HG02798 (cell line): ENCODE results near the gene PRAMEF12.
"Not testable (repeated sequence)": the region's sequence is repeated elsewhere in the genome, so short reads cannot be mapped to it uniquely, and the experiment has no call there.

Experiments used
- ATAC-seq: cut with Tn5 transposase; IDR thresholded peaks from one replicate; pipeline ENCODE4 v1.9.1; 2021; ENCODE audit warnings: mild to moderate bottlenecking; ENCODE audit not compliant: unreplicated experiment, poor library complexity

Gene PRAMEF12

GRCh38 chr1:12773438-12773837, at the start of gene PRAMEF12:
Gene PRAMEF12 (plus strand): TSS chr1:12773738. CDS start chr1:12774868, 1,130 bp downstream.
- ATAC-seq = no peak

- ATAC-seq = no peak
These were observed 45.1 kb upstream of the PRAMEF12 start for GRCh38 chr1:12728391-12728790.

- no peak for ATAC-seq
These were observed 43.4 kb upstream of the PRAMEF12 start for GRCh38 chr1:12730156-12730555.

GRCh38 chr1:12731084-12731483, 42.5 kb upstream of the PRAMEF12 start:
- not testable (repeated sequence) for ATAC-seq

- no peak for ATAC-seq
These were observed 38.9 kb upstream of the PRAMEF12 start for GRCh38 chr1:12734651-12735050.

GRCh38 chr1:12738934-12739333, 34.6 kb upstream of the PRAMEF12 start:
- ATAC-seq = no peak

GRCh38 chr1:12739613-12740012, 33.9 kb upstream of the PRAMEF12 start:
- no peak for ATAC-seq

GRCh38 chr1:12741946-12742345, 31.6 kb upstream of the PRAMEF12 start:
- ATAC-seq = no peak

GRCh38 chr1:12745126-12745991, 28.2 kb upstream of the PRAMEF12 start:
- no peak for ATAC-seq

GRCh38 chr1:12745992-12746323, 27.6 kb upstream of the PRAMEF12 start, which contains the start of gene CFAP107:
Gene CFAP107 (plus strand): TSS chr1:12746200. CDS start chr1:12746431, 231 bp downstream.
- no peak for ATAC-seq

GRCh38 chr1:12748778-12749355, 24.7 kb upstream of the PRAMEF12 start:
- ATAC-seq = no peak

- ATAC-seq = no peak
These were observed 18.8 kb upstream of the PRAMEF12 start for GRCh38 chr1:12754738-12755137.

- ATAC-seq = no peak
These were observed 17.3 kb upstream of the PRAMEF12 start for GRCh38 chr1:12756273-12756672.

GRCh38 chr1:12756768-12757413, 16.6 kb upstream of the PRAMEF12 start:
- no peak for ATAC-seq

- ATAC-seq = no peak
These were observed 15.7 kb upstream of the PRAMEF12 start for GRCh38 chr1:12757836-12758235.

GRCh38 chr1:12760256-12760795, 13.2 kb upstream of the PRAMEF12 start:
- ATAC-seq = no peak

GRCh38 chr1:12761781-12762180, 11.8 kb upstream of the PRAMEF12 start:
- ATAC-seq = no peak

- no peak for ATAC-seq
These were observed 10.8 kb upstream of the PRAMEF12 start for GRCh38 chr1:12762766-12763165.

- no peak for ATAC-seq
These were observed 10.1 kb upstream of the PRAMEF12 start for GRCh38 chr1:12763479-12763878.

- ATAC-seq = no peak
These were observed 9.5 kb upstream of the PRAMEF12 start for GRCh38 chr1:12764016-12764415.

GRCh38 chr1:12769031-12769430, 4.5 kb upstream of the PRAMEF12 start:
- ATAC-seq = no peak
